Right cardiac atrium (tissue), 5 donors: ENCODE results near the gene MARK3. TPM values are rescaled to one million over a fixed set of nuclear protein-coding genes. Genes with fewer than 3 reads are reported as not detected.

Source experiments
- ATAC-seq, 2 donors: fragments of 200-7000 bp; cut with Tn5 transposase; one replicate each; pipeline versions ENCODE4 v1.8.0 to v1.9.1; 2020; ENCODE audit warnings: moderate library complexity in 2 of 2, mild to moderate bottlenecking in 1 of 2
- DNase-seq, 3 donors: peaks; one replicate each; pipeline ENCODE4 v3.0.0-alpha.2; 2020
- H3K27ac ChIP-seq: one replicate; pipeline ENCODE4 v1.5.1; 2013; ENCODE audit warnings: mild to moderate bottlenecking, low read length, control low read depth, moderate library complexity
- H3K27me3 ChIP-seq: one replicate; pipeline ENCODE4 v1.6.1; 2013; ENCODE audit not compliant: control insufficient read depth, insufficient read depth
- H3K4me1 ChIP-seq: one replicate; pipeline ENCODE4 v1.6.1; 2013; ENCODE audit warnings: low read length; ENCODE audit not compliant: control insufficient read depth, insufficient read depth
- H3K4me3 ChIP-seq: one replicate; pipeline ENCODE4 v1.5.1; 2013; ENCODE audit warnings: low read length, control low read depth
- H3K9me3 ChIP-seq: one replicate; pipeline ENCODE4 v1.6.1; 2013; ENCODE audit warnings: low read length; ENCODE audit not compliant: control insufficient read depth
- WGBS: extraction: QIAGEN DNeasy Blood & Tissue Kit; methylation state at CpG from one replicate; pipeline ENCODE4 v1.1.7; 2013; 5-methylcytosine and 5-hydroxymethylcytosine counted together
- intact Hi-C, 4 donors: fragments of 100-400 bp; cut with DNase I; formaldehyde crosslinking; loops; one replicate each; pipeline versions ENCODE4 v1.11.0 to v1.14.0; 2022 to 2023
- polyA plus RNA-seq: library from polyadenylated mRNA; stranded (reverse); fragments of 200-250 nt; gene quantifications from one replicate; pipeline ENCODE4 v1.2.3, GENCODE V29; 2013
- total RNA-seq, 4 donors: library from RNA; stranded (reverse); fragmentation: NEBNext Ultra II Directional; extraction: Animal tissue kit (Norgen Biotek cat#: 25700); gene quantifications; one replicate each; pipeline ENCODE4 v1.2.1, GENCODE V29; 2021
- donor health status: healthy with polysubstance abuse.
- donor health status: DM: no; HTN: yes; CAD: no.
- donor health status: DM: no; HTN: no; CAD: no.
- donor health status: DM: no; HTN: yes; CAD: no; lungs with severe emphysema.
- donor health status: DM: yes; HTN: yes; CAD: no.

The MARK3 gene
- total and polyA plus RNA-seq, 5 donors: 79.4 to 105 (median 92.9) TPM

GRCh38 chr14:103396463-103396862 lies 11.2 kb downstream of the MARK3 start:
- Histone ChIP-seq H3K4me1 (peaks cover 25% of the 10 kb centered on the region), H3K27me3 (no peaks in the 10 kb centered on the region), H3K9me3 (no peaks in the 10 kb centered on the region), H3K4me3 (no peak overlapping the region), H3K27ac (peak overlapping the region; percentile 39)
- intact Hi-C loops: loop anchor here in 3 of 4 donors (10.0 kb wide), 3 partner anchors 48 to 682 kb away; no protein-coding TSS in a partner anchor
- no peak for ATAC-seq
- DNase-seq: no peak
- 98% methylated on average over 2 of the region's 2 CpGs for WGBS

- no peak for ATAC-seq
- Histone ChIP-seq H3K4me1 (peaks cover 24% of the 10 kb centered on the region), H3K9me3 (no peaks in the 10 kb centered on the region), H3K27ac (no peak overlapping the region), H3K27me3 (no peaks in the 10 kb centered on the region), H3K4me3 (no peak overlapping the region)
- 52% methylated on average over 7 of the region's 7 CpGs for WGBS
- DNase-seq: no peak
- intact Hi-C loops: loop anchor here in 3 of 4 donors (10.0 kb wide), 3 partner anchors 46 to 684 kb away; no protein-coding TSS in a partner anchor
These were observed 13.4 kb downstream of the MARK3 start for GRCh38 chr14:103398427-103399195.

GRCh38 chr14:103400537-103400936 lies 15.3 kb downstream of the MARK3 start:
- Histone ChIP-seq H3K9me3 (no peaks in the 10 kb centered on the region), H3K4me1 (peaks cover 19% of the 10 kb centered on the region), H3K27ac (peak overlapping the region; percentile 28), H3K27me3 (no peaks in the 10 kb centered on the region), H3K4me3 (no peak overlapping the region)
- WGBS: 84% methylated on average over 4 of the region's 4 CpGs
- DNase-seq (no peak), ATAC-seq (no peak)
- intact Hi-C loops: no loop called here

GRCh38 chr14:103401223-103402214 lies 16.3 kb downstream of the MARK3 start:
- WGBS: 60% methylated on average over 10 of the region's 10 CpGs
- peak in 1 of 2 donors; percentile 47 for ATAC-seq
- DNase-seq: no peak
- intact Hi-C loops: no loop called here
- Histone ChIP-seq H3K27me3 (no peaks in the 10 kb centered on the region), H3K9me3 (no peaks in the 10 kb centered on the region), H3K4me3 (no peak overlapping the region), H3K4me1 (peaks cover 18% of the 10 kb centered on the region), H3K27ac (peak overlapping the region; percentile 90)

GRCh38 chr14:103402695-103403094 lies 17.5 kb downstream of the MARK3 start:
- ATAC-seq (peak; percentile 32 to 47), DNase-seq (no peak)
- intact Hi-C loops: no loop called here
- Histone ChIP-seq H3K27ac (peak overlapping the region; percentile 30), H3K4me1 (peaks cover 16% of the 10 kb centered on the region), H3K9me3 (no peaks in the 10 kb centered on the region), H3K27me3 (no peaks in the 10 kb centered on the region), H3K4me3 (no peak overlapping the region)
- WGBS: 64% methylated on average over 2 of the region's 2 CpGs

GRCh38 chr14:103404032-103404918 lies 19.1 kb downstream of the MARK3 start:
- DNase-seq (no peak), ATAC-seq (peak; percentile 62 to 77)
- Histone ChIP-seq H3K27ac (peak overlapping the region; percentile 100), H3K4me1 (peaks cover 16% of the 10 kb centered on the region), H3K9me3 (no peaks in the 10 kb centered on the region), H3K4me3 (peak overlapping the region; percentile 32), H3K27me3 (no peaks in the 10 kb centered on the region)
- intact Hi-C loops: no loop called here
- 42% methylated on average over 9 of the region's 9 CpGs for WGBS

- Histone ChIP-seq H3K27ac (peak overlapping the region; percentile 23), H3K4me3 (peak overlapping the region; percentile 46), H3K9me3 (no peaks in the 10 kb centered on the region), H3K4me1 (peaks cover 16% of the 10 kb centered on the region), H3K27me3 (no peaks in the 10 kb centered on the region)
- DNase-seq (peak in 2 of 3 donors; percentile 47 to 79), ATAC-seq (peak; percentile 88)
- intact Hi-C loops: no loop called here
- WGBS: 19% methylated on average over 7 of the region's 7 CpGs
These were observed 19.7 kb downstream of the MARK3 start for GRCh38 chr14:103404920-103405319.

- 42% methylated on average over 7 of the region's 7 CpGs for WGBS
- peak overlapping the region; percentile 87 for H3K27ac ChIP-seq
- H3K4me3 ChIP-seq: no peak overlapping the region
- ATAC-seq (peak; percentile 9 to 22), DNase-seq (peak in 2 of 3 donors; percentile 28 to 76)
- no peaks in the 10 kb centered on the region for H3K27me3 ChIP-seq
- peaks cover 6% of the 10 kb centered on the region for H3K4me1 ChIP-seq
- intact Hi-C loops: no loop called here
- no peaks in the 10 kb centered on the region for H3K9me3 ChIP-seq
These were observed 23.4 kb downstream of the MARK3 start for GRCh38 chr14:103408491-103409155.

GRCh38 chr14:103416916-103417315 lies 31.7 kb downstream of the MARK3 start:
- Histone ChIP-seq H3K4me3 (no peak overlapping the region), H3K4me1 (peaks cover 4% of the 10 kb centered on the region), H3K27me3 (no peaks in the 10 kb centered on the region), H3K27ac (no peak overlapping the region), H3K9me3 (no peaks in the 10 kb centered on the region)
- intact Hi-C loops: no loop called here
- DNase-seq (no peak), ATAC-seq (no peak)
- 85% methylated on average over 2 of the region's 2 CpGs for WGBS

- Histone ChIP-seq H3K4me1 (peaks cover 4% of the 10 kb centered on the region), H3K27ac (no peak overlapping the region), H3K9me3 (no peaks in the 10 kb centered on the region), H3K27me3 (no peaks in the 10 kb centered on the region), H3K4me3 (no peak overlapping the region)
- intact Hi-C loops: no loop called here
- ATAC-seq: peak; percentile 19 to 41
- 67% methylated on average over 3 of the region's 3 CpGs for WGBS
- no peak for DNase-seq
These were observed 33.2 kb downstream of the MARK3 start for GRCh38 chr14:103418481-103418818.
